ENCODE measurements around the gene DDHD1. TPM values are rescaled to one million over a fixed set of nuclear protein-coding genes. Genes with fewer than 3 reads are reported as not detected.

Gene DDHD1
- total RNA-seq (10 to 100 TPM; 42.5 to 44.5 TPM), total RNA-seq (67.3 to 223 (median 113) reads per million in 172 experiments)
- 19.8 TPM for polyA plus RNA-seq (2013, experiment 1 of 2)
- polyA plus RNA-seq (2013, experiment 2 of 2): 25.3 TPM

- peaks cover 24% of the 10 kb centered on the region for H3K36me3 Mint-ChIP-seq (ENCODE audit: low read depth)
- Histone ChIP-seq H3K36me3 (ENCODE audit: insufficient read depth, low read length) (no peaks in the 10 kb centered on the region), H3K27ac (ENCODE audit: low read depth in 1 of 2, low read length in 2 of 2) (peak within 1 kb of the TSS; percentile 87 to 94), H3K27me3 (ENCODE audit: control insufficient read depth in 1 of 2, insufficient read depth in 2 of 2, low read length in 2 of 2) (no peaks in the 10 kb centered on the region), H3K4me3 (ENCODE audit: low read length) (peak within 1 kb of the TSS; percentile 98), H3K9me3 (ENCODE audit: control insufficient read depth in 1 of 2, insufficient read depth in 1 of 2, low read length in 2 of 2) (no peaks in the 10 kb centered on the region), H3K4me1 (ENCODE audit: insufficient read depth, low read length) (peaks cover 26% of the 10 kb centered on the region)
- CTCF ChIA-PET: interaction anchor here (1.2 to 2.6 kb wide), 4 partner anchors 13 to 64 kb away, joined by 3 to 10 read pairs (median 9); no protein-coding TSS in a partner anchor
- peaks cover 56% of the 10 kb centered on the region for H3K4me1 Mint-ChIP-seq (ENCODE audit: low read depth)
- POLR2A ChIA-PET: interaction anchor here (0.7 to 5.7 kb wide), 29 partner anchors 9 to 1913 kb away, joined by 3 to 179 read pairs (median 4); partner anchors contain the start of genes ERO1A, GNG2, GPR137C and TMX1
- DNase-seq (peak; percentile 69 to 96 (median 82)), ATAC-seq (ENCODE audit: poor library complexity) (peak; percentile 82)
- H3K27ac Mint-ChIP-seq: peak within 1 kb of the TSS; percentile 97
- intact Hi-C loops (cut with DNase I, micrococcal nuclease): loop anchor here (2.0 to 10.0 kb wide), 9 partner anchors 44 to 1908 kb away; partner anchors contain the start of genes GPR137C (in 2 of the 2), TXNDC16 (in 2 of the 2), CGRRF1 (in 1 of the 2) and CNIH1 (in 1 of the 2)
- H3K27me3 Mint-ChIP-seq: no peaks in the 10 kb centered on the region
- H3K9me3 Mint-ChIP-seq: no peaks in the 10 kb centered on the region
- peak within 1 kb of the TSS; percentile 99 for H3K4me3 Mint-ChIP-seq
- no peak for TF ChIP-seq CTCF (IDR thresholded peaks at IDR 0.05)
Observed at GRCh38 chr14:53152887-53153701, at the start of gene DDHD1. TSS of gene DDHD1 (minus strand) at chr14:53153323. CDS start at chr14:53153098, 225 bp downstream.

- Mint-ChIP-seq H3K4me3 (no peak overlapping the region), H3K36me3 (ENCODE audit: low read depth) (peaks cover 4% of the 10 kb centered on the region), H3K27ac (no peak overlapping the region), H3K9me3 (peaks cover 7% of the 10 kb centered on the region), H3K27me3 (no peaks in the 10 kb centered on the region), H3K4me1 (ENCODE audit: low read depth) (no peaks in the 10 kb centered on the region)
- intact Hi-C loops (cut with DNase I, micrococcal nuclease): no loop called here
- Histone ChIP-seq H3K27ac (ENCODE audit: low read depth in 1 of 2, low read length in 2 of 2) (no peak overlapping the region), H3K27me3 (ENCODE audit: control insufficient read depth in 1 of 2, insufficient read depth in 2 of 2, low read length in 2 of 2) (no peaks in the 10 kb centered on the region), H3K4me3 (ENCODE audit: low read length) (no peak overlapping the region), H3K9me3 (ENCODE audit: control insufficient read depth in 1 of 2, insufficient read depth in 1 of 2, low read length in 2 of 2) (peaks cover 0 to 7% of the 10 kb centered on the region in 2 experiments), H3K4me1 (ENCODE audit: insufficient read depth, low read length) (no peaks in the 10 kb centered on the region), H3K36me3 (ENCODE audit: insufficient read depth, low read length) (no peaks in the 10 kb centered on the region)
- no peak for TF ChIP-seq CTCF (IDR thresholded peaks at IDR 0.05)
- ChIA-PET CTCF (no interaction called here), POLR2A (no interaction called here)
- ATAC-seq (ENCODE audit: poor library complexity) (no peak), DNase-seq (no peak)
Observed at GRCh38 chr14:53195949-53196348, 42.8 kb upstream of the DDHD1 start.

- intact Hi-C loops (cut with DNase I, micrococcal nuclease): no loop called here
- no peak overlapping the region for H3K4me3 Mint-ChIP-seq
- no peak for ATAC-seq (ENCODE audit: poor library complexity)
- Histone ChIP-seq H3K4me1 (ENCODE audit: insufficient read depth, low read length) (no peaks in the 10 kb centered on the region), H3K27me3 (ENCODE audit: control insufficient read depth in 1 of 2, insufficient read depth in 2 of 2, low read length in 2 of 2) (no peaks in the 10 kb centered on the region), H3K36me3 (ENCODE audit: insufficient read depth, low read length) (no peaks in the 10 kb centered on the region), H3K27ac (ENCODE audit: low read depth in 1 of 2, low read length in 2 of 2) (no peak overlapping the region), H3K4me3 (ENCODE audit: low read length) (no peak overlapping the region), H3K9me3 (ENCODE audit: control insufficient read depth in 1 of 2, insufficient read depth in 1 of 2, low read length in 2 of 2) (no peaks in the 10 kb centered on the region)
- no peaks in the 10 kb centered on the region for H3K4me1 Mint-ChIP-seq (ENCODE audit: low read depth)
- H3K36me3 Mint-ChIP-seq (ENCODE audit: low read depth): peaks cover 4% of the 10 kb centered on the region
- peaks cover 1% of the 10 kb centered on the region for H3K9me3 Mint-ChIP-seq
- ChIA-PET CTCF (no interaction called here), POLR2A (no interaction called here)
- TF ChIP-seq CTCF (IDR thresholded peaks at IDR 0.05): no peak
- DNase-seq: no peak
- no peaks in the 10 kb centered on the region for H3K27me3 Mint-ChIP-seq
- no peak overlapping the region for H3K27ac Mint-ChIP-seq
Observed at GRCh38 chr14:53193193-53193592, 40.1 kb upstream of the DDHD1 start.
